HUES6 (cell line): ENCODE data around the gene SORBS1.
"Not testable (repeated sequence)": the region's sequence is repeated elsewhere in the genome, so short reads cannot be mapped to it uniquely, and the experiment has no call there.

Experiments used
- H3K27ac ChIP-seq: 2 replicates; pipeline ENCODE4 v1.7.0; 2013; ENCODE audit warnings: low read depth, mild to moderate bottlenecking, low read length, inconsistent platforms
- H3K27me3 ChIP-seq: 2 replicates; pipeline ENCODE4 v1.6.1; 2013; ENCODE audit warnings: low read length; ENCODE audit not compliant: control insufficient read depth, insufficient read depth
- H3K36me3 ChIP-seq: 2 replicates; pipeline ENCODE4 v1.6.1; 2013; ENCODE audit warnings: low read length; ENCODE audit not compliant: control insufficient read depth, insufficient read depth
- H3K4me1 ChIP-seq: 2 replicates; pipeline ENCODE4 v1.6.1; 2013; ENCODE audit warnings: low read length; ENCODE audit not compliant: control insufficient read depth, insufficient read depth
- H3K4me3 ChIP-seq: 2 replicates; pipeline ENCODE4 v1.5.1; 2013; ENCODE audit warnings: low read depth, low read length
- H3K9ac ChIP-seq: one replicate; pipeline ENCODE4 v1.6.1; 2013; ENCODE audit warnings: mild to moderate bottlenecking, low read length
- H3K9me3 ChIP-seq: 2 replicates; pipeline ENCODE4 v1.6.1; 2013; ENCODE audit warnings: low read depth, low read length; ENCODE audit not compliant: control insufficient read depth, insufficient read depth

SORBS1 gene

DNA sequence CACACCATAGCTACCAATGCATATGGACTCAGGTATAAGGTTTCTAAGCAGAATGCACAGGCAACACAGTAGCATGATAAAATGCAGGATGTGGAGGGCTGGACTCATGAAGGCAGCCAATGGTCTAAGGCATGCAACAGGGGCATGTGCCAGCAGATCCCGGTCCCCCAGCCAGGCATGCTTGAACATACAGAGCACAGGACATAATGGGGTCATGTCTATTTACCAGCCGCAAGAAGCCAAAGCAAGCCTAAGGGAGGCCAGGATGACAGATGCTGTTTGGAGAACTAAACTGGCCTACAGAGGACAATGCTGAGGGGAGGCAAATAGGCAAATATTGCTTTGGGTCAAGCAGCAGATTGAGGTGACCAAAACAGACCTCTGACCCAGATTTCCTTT is 210.3 kb downstream of the SORBS1 start:
- peaks cover 28% of the 10 kb centered on the region for H3K36me3 ChIP-seq
- H3K27ac ChIP-seq, result no peak overlapping the region
- no peaks in the 10 kb centered on the region for H3K27me3 ChIP-seq
- H3K4me1 ChIP-seq, result peaks cover 7% of the 10 kb centered on the region
- no peaks in the 10 kb centered on the region for H3K9me3 ChIP-seq
- no peak overlapping the region for H3K9ac ChIP-seq
- H3K4me3 ChIP-seq, result no peak overlapping the region

GRCh38 chr10:95350219-95350829 is 210.8 kb downstream of the SORBS1 start:
- H3K4me1 ChIP-seq, result peaks cover 7% of the 10 kb centered on the region
- no peak overlapping the region for H3K27ac ChIP-seq

DNA sequence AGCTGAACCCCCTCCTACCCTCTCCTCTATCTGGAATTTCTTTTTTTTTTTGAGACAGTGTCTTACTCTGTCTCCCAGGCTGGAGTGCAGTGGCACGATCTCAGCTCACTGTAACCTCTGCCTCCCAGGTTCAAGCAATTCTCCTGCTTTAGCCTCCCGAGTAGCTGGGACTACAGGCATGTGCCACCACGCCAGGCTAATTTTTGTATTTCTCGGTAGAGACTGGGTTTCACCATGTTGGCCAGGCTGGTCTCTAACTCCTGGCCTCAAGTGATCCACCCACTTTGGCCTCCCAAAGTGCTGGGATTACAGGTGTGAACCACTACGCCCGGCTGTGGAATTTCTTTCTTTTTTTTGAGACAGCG is 213.8 kb downstream of the SORBS1 start:
- peaks cover 14% of the 10 kb centered on the region for H3K4me1 ChIP-seq
- not testable (repeated sequence) for H3K27ac ChIP-seq, H3K9me3 ChIP-seq, H3K4me3 ChIP-seq, H3K9ac ChIP-seq, H3K27me3 ChIP-seq
- 0 out of 2 replicates have a peak, but pooled peaks cover 12% of the 10 kb centered on the region for H3K36me3 ChIP-seq

More at GRCh38 chr10:95350219-95350829, 210.8 kb downstream of the SORBS1 start:
- no peak overlapping the region for H3K4me3 ChIP-seq
- H3K9me3 ChIP-seq, result no peaks in the 10 kb centered on the region
- no peak overlapping the region for H3K9ac ChIP-seq
- H3K36me3 ChIP-seq, result peaks cover 23% of the 10 kb centered on the region
- no peaks in the 10 kb centered on the region for H3K27me3 ChIP-seq

DNA sequence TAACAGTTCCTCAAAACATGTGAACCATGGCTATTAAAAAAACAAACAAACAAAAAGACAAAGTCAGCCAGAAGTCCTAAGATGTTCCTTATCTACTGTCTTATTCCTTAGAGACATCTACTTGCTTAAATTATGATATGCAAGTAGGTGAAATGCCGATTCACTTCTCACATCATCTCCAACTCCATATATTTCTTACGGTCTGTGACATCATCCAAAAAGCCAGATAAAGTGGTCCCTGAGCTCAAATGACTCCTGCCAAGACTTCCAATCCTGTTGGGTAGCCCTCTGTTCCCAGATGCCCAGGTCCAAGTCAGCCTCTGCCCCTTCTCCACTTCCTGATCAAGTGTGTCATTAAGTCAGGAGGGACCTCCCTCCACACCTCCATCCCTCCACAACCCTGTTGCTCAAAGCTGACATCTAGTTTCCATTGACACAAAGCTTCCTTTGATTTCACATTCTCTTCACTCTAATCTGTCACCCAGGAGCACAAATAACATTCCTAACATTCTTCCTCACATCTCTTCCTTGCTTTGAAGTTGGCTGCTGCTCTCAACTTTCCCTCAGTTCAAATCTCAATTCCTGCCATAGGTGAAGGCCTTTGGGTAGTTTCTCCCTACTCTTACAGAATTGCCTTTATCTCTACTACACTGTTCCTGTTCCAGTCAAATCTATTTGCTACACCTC is 214.3 kb downstream of the SORBS1 start:
- peaks cover 14% of the 10 kb centered on the region for H3K4me1 ChIP-seq
- H3K4me3 ChIP-seq, result no peak overlapping the region

DNA sequence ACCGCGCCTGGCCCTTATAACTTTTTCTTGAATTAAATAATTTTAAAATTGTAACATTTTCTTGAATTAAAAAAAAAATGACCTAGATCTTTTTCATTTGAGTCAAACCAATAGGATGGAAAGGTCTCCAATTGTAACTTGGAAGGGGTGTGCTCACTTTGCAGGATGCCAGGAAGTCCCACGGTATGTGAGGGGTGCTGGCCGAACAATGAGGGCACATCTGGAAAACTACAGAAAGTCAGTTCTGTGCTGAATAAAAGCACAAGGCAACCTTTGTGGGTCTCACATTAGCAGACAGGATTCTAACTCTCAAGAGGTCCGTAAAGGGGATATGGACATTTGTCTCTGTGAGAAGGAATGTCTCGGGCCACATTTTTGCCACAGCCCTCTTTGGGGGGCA is 217.6 kb downstream of the SORBS1 start:
- Histone ChIP-seq H3K27ac (no peak overlapping the region), H3K27me3 (no peaks in the 10 kb centered on the region), H3K9me3 (no peaks in the 10 kb centered on the region), H3K9ac (no peak overlapping the region), H3K4me3 (no peak overlapping the region), H3K4me1 (peaks cover 14% of the 10 kb centered on the region), H3K36me3 (peaks cover 3% of the 10 kb centered on the region; the same call in 1 of the 2 replicates)

More for the DNA sequence above, 214.3 kb downstream of the SORBS1 start:
- no peaks in the 10 kb centered on the region for H3K9me3 ChIP-seq
- 0 out of 2 replicates have a peak, but pooled peaks cover 12% of the 10 kb centered on the region for H3K36me3 ChIP-seq
- no peak overlapping the region for H3K27ac ChIP-seq
- no peaks in the 10 kb centered on the region for H3K27me3 ChIP-seq
- no peak overlapping the region for H3K9ac ChIP-seq

- H3K36me3 ChIP-seq, result peaks cover 12% of the 10 kb centered on the region
- no peak overlapping the region for H3K9ac ChIP-seq
- no peaks in the 10 kb centered on the region for H3K9me3 ChIP-seq
- H3K4me1 ChIP-seq, result peaks cover 9% of the 10 kb centered on the region; the same call in 1 of the 2 replicates
- H3K4me3 ChIP-seq, result no peak overlapping the region
- no peak overlapping the region for H3K27ac ChIP-seq
- no peaks in the 10 kb centered on the region for H3K27me3 ChIP-seq
Observed at GRCh38 chr10:95341716-95342130, 219.4 kb downstream of the SORBS1 start.

GRCh38 chr10:95339863-95340262 is 221.3 kb downstream of the SORBS1 start:
- H3K36me3 ChIP-seq, result peaks cover 16% of the 10 kb centered on the region
- H3K9me3 ChIP-seq, result no peaks in the 10 kb centered on the region
- H3K27me3 ChIP-seq, result no peaks in the 10 kb centered on the region
- no peak overlapping the region for H3K4me3 ChIP-seq
- peaks cover 7% of the 10 kb centered on the region; the same call in 1 of the 2 replicates for H3K4me1 ChIP-seq
- no peak overlapping the region for H3K27ac ChIP-seq
- no peak overlapping the region for H3K9ac ChIP-seq

- Histone ChIP-seq H3K9me3 (no peaks in the 10 kb centered on the region), H3K27me3 (no peaks in the 10 kb centered on the region), H3K36me3 (peaks cover 16% of the 10 kb centered on the region), H3K4me3 (no peak overlapping the region), H3K4me1 (peaks cover 7% of the 10 kb centered on the region; the same call in 1 of the 2 replicates), H3K9ac (no peak overlapping the region), H3K27ac (no peak overlapping the region)
Observed at GRCh38 chr10:95337423-95338160, 223.6 kb downstream of the SORBS1 start.

DNA sequence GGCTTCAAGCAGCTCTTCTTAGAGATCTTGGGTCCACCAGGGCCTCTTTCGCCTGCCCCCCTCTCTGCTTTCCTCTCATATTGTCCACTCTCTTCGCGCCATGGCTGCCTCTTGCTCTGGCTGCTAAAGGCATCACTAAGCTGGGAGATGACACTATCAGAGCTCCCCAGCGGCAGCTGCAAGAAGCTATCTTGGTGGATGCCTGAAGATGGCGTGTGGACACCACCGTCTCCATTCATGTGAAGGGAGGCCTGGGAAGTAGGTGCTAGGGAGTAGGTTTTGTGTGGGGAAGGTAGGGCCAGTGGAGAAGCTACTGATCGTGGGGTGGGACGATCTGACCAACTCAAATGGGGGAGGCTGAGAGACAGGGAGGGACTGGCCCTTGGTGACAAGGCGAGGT is 224.5 kb downstream of the SORBS1 start:
- Histone ChIP-seq H3K36me3 (peaks cover 16% of the 10 kb centered on the region), H3K27ac (no peak overlapping the region), H3K4me3 (no peak overlapping the region), H3K9me3 (no peaks in the 10 kb centered on the region), H3K4me1 (peaks cover 7% of the 10 kb centered on the region; the same call in 1 of the 2 replicates), H3K9ac (no peak overlapping the region), H3K27me3 (no peaks in the 10 kb centered on the region)

DNA sequence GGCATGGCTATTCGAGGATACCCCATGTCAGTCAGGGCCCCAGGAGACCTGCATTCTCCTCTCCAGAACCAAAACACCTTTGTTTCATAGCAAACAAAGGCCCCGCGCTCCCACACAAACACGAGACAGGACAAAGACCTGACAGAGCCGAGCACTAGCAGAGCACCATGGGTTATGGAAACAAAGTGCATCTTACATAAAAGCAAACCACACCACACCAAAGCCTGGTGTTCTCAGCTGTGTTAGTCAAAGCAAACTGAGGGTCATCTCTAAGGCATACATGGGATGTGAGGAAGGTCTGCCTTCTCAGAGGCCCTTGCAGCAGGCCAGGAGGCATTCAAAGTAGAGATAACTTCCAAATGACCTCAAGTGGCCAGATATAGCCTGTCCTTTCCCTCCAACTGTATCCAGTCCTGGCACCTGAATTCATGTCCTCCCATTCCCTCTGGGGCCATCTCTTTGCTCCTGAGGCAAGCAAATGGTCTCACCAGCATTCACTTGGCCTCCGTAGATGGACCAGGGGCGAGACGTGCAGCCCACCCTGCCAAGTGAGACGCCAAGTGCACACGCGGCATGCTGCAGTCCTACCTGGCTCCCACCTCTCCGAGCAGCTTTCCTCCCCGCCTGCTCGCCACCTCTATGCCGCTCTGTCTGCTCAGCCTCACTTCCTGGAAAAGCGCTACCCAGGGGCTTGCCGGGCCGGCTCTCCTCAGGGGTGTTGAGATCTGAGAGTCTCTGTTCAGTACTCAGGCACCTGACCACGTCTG is 225.1 kb downstream of the SORBS1 start:
- Histone ChIP-seq H3K27ac (no peak overlapping the region), H3K4me3 (no peak overlapping the region), H3K4me1 (peaks cover 7% of the 10 kb centered on the region; the same call in 1 of the 2 replicates), H3K36me3 (peaks cover 18% of the 10 kb centered on the region), H3K9me3 (no peaks in the 10 kb centered on the region), H3K9ac (no peak overlapping the region), H3K27me3 (no peaks in the 10 kb centered on the region)
